RWPE2 (cell line): ENCODE measurements around the gene TRIO.
A peak's percentile ranks its signal among the peaks of the same experiment; 100 is the strongest.

Experiments
- ATAC-seq: fragments of 200-7000 bp; cut with Tn5 transposase; 3 replicates; pipeline ENCODE4 v1.9.1; 2021; ENCODE audit warnings: low read depth
- DNase-seq: peaks from one replicate; pipeline ENCODE4 v3.0.0-alpha.2; 2020; ENCODE audit warnings: low spot score
- H3K27ac ChIP-seq: fragments of 450-650 bp; 2 replicates; pipeline ENCODE4 v1.5.1; 2017; ENCODE audit warnings: mild to moderate bottlenecking; ENCODE audit not compliant: poor library complexity, severe bottlenecking
- H3K27me3 ChIP-seq: fragments of 250-450 bp; sonication (Bioruptor Pico); 2 replicates; pipeline ENCODE4 v1.5.1; 2021; ENCODE audit warnings: mild to moderate bottlenecking, moderate library complexity; ENCODE audit not compliant: insufficient read depth, poor library complexity, severe bottlenecking
- H3K36me3 ChIP-seq: fragments of 250-450 bp; sonication (Bioruptor Pico); 2 replicates; pipeline ENCODE4 v1.5.1; 2020; ENCODE audit warnings: low read depth, mild to moderate bottlenecking, moderate library complexity
- H3K4me1 ChIP-seq: fragments of 250-450 bp; sonication (Bioruptor Pico); 2 replicates; pipeline ENCODE4 v1.5.1; 2021; ENCODE audit warnings: mild to moderate bottlenecking, moderate library complexity; ENCODE audit not compliant: insufficient read depth, poor library complexity, severe bottlenecking
- H3K4me3 ChIP-seq: fragments of 250-450 bp; sonication (Bioruptor Pico); 2 replicates; pipeline ENCODE4 v1.5.1; 2021; ENCODE audit warnings: mild to moderate bottlenecking, moderate library complexity; ENCODE audit not compliant: severe bottlenecking
- H3K9me3 ChIP-seq: fragments of 250-450 bp; sonication (Bioruptor Pico); 2 replicates; pipeline ENCODE4 v1.5.1; 2021; ENCODE audit warnings: mild to moderate bottlenecking, moderate library complexity; ENCODE audit not compliant: severe bottlenecking
- CTCF ChIP-seq: fragments of 450-650 bp; IDR thresholded peaks from one replicate; pipeline ENCODE4 v1.5.1; 2017; ENCODE audit warnings: mild to moderate bottlenecking, moderate library complexity; ENCODE audit not compliant: poor library complexity, severe bottlenecking

Gene TRIO

GRCh38 chr5:14305045-14305444 is 161.9 kb downstream of the TRIO start:
- H3K9me3 ChIP-seq = no peaks in the 10 kb centered on the region
- TF ChIP-seq CTCF = no peak
- peak; percentile 97 for ATAC-seq
- DNase-seq = no peak
- no peak overlapping the region for H3K4me3 ChIP-seq
- H3K36me3 ChIP-seq = peaks cover 76% of the 10 kb centered on the region
- H3K27me3 ChIP-seq = no peaks in the 10 kb centered on the region
- peaks cover 11% of the 10 kb centered on the region for H3K4me1 ChIP-seq
- H3K27ac ChIP-seq = peak overlapping the region; percentile 37

- Histone ChIP-seq H3K4me3 (no peak overlapping the region), H3K4me1 (peaks cover 11% of the 10 kb centered on the region), H3K36me3 (peaks cover 76% of the 10 kb centered on the region), H3K27ac (no peak overlapping the region), H3K27me3 (no peaks in the 10 kb centered on the region), H3K9me3 (no peaks in the 10 kb centered on the region)
- no peak for DNase-seq
- no peak for ATAC-seq
- TF ChIP-seq CTCF = no peak
These were observed 163.2 kb downstream of the TRIO start for GRCh38 chr5:14306329-14306815.

GRCh38 chr5:14308384-14309154 is 165.4 kb downstream of the TRIO start:
- Histone ChIP-seq H3K4me1 (peaks cover 11% of the 10 kb centered on the region), H3K4me3 (no peak overlapping the region), H3K27ac (no peak overlapping the region), H3K27me3 (no peaks in the 10 kb centered on the region), H3K9me3 (no peaks in the 10 kb centered on the region), H3K36me3 (peaks cover 86% of the 10 kb centered on the region)
- TF ChIP-seq CTCF = no peak
- DNase-seq (no peak), ATAC-seq (no peak)

- DNase-seq (no peak), ATAC-seq (no peak)
- Histone ChIP-seq H3K27ac (no peak overlapping the region), H3K9me3 (no peaks in the 10 kb centered on the region), H3K36me3 (peaks cover 87% of the 10 kb centered on the region), H3K27me3 (no peaks in the 10 kb centered on the region), H3K4me3 (no peak overlapping the region), H3K4me1 (peaks cover 10% of the 10 kb centered on the region)
- TF ChIP-seq CTCF = no peak
These were observed 166.1 kb downstream of the TRIO start for GRCh38 chr5:14309199-14309598.
